OCI-LY3 (cell line): Measurements from ENCODE around the gene MYRF.

Experiments
- H2AFZ ChIP-seq: fragments of 200-600, 300-600 bp; shearing (Covaris generic); 2 replicates; pipeline ENCODE4 v1.6.0; 2014; ENCODE audit warnings: antibody characterized with exemption, low read depth, low read length
- H3K27ac ChIP-seq: fragments of 200-600, 300-600 bp; sonication (generic); 2 replicates; pipeline ENCODE4 v1.5.1; 2014; ENCODE audit warnings: mild to moderate bottlenecking, low read length, moderate library complexity, mixed read lengths
- H3K27me3 ChIP-seq: fragments of 200-600, 300-600 bp; sonication (generic); 2 replicates; pipeline ENCODE4 v1.6.1; 2014; ENCODE audit warnings: low read depth, low read length, mixed read lengths
- H3K36me3 ChIP-seq: fragments of 200-600, 300-600 bp; sonication (generic); replicated peaks from 2 replicates; pipeline ENCODE3; 2014; ENCODE audit warnings: low read depth, low read length, mixed read lengths
- H3K4me1 ChIP-seq: fragments of 300-600, 200-600 bp; sonication (generic); 2 replicates; pipeline ENCODE4 v1.6.1; 2014; ENCODE audit warnings: low read length, mixed read lengths
- H3K4me2 ChIP-seq: fragments of 200-600, 300-600 bp; sonication (generic); 2 replicates; pipeline ENCODE4 v1.6.1; 2014; ENCODE audit warnings: low read length, mixed read lengths
- H3K4me3 ChIP-seq: fragments of 300-600, 200-600 bp; sonication (generic); 2 replicates; pipeline ENCODE4 v1.5.1; 2014; ENCODE audit warnings: antibody characterized with exemption, mild to moderate bottlenecking, low read length, moderate library complexity
- H3K79me2 ChIP-seq: fragments of 300-600, 200-600 bp; shearing (Covaris generic); 2 replicates; pipeline ENCODE4 v1.6.1; 2014; ENCODE audit warnings: mild to moderate bottlenecking, low read length, mixed read lengths
- H3K9ac ChIP-seq: fragments of 300-600, 200-600 bp; shearing (Covaris generic); 2 replicates; pipeline ENCODE4 v1.6.0; 2014; ENCODE audit warnings: mild to moderate bottlenecking, low read length, moderate library complexity
- H3K9me3 ChIP-seq: fragments of 200-600, 300-600 bp; shearing (Covaris generic); 2 replicates; pipeline ENCODE4 v1.6.1; 2014; ENCODE audit warnings: low read length, mixed read lengths; ENCODE audit not compliant: insufficient read depth
- H4K20me1 ChIP-seq: fragments of 200-600, 300-600 bp; sonication (generic); 2 replicates; pipeline ENCODE4 v1.6.1; 2016; ENCODE audit warnings: low read length, mixed read lengths; ENCODE audit not compliant: insufficient read depth
- EZH2phosphoT487 ChIP-seq: fragments of 200-600 bp; shearing (Covaris generic); IDR thresholded peaks from 2 replicates; pipeline ENCODE4 v1.6.1; 2018; ENCODE audit warnings: antibody characterized with exemption, mixed run types, low read depth
- TF ChIP-seq, protein P1 (sequence below): fragments of 200-600, 300-600 bp; sonication (generic); IDR thresholded peaks from 2 replicates; pipeline ENCODE4 v1.5.1; 2014; ENCODE audit warnings: antibody characterized with exemption, low read length, low read depth

The MYRF gene

DNA sequence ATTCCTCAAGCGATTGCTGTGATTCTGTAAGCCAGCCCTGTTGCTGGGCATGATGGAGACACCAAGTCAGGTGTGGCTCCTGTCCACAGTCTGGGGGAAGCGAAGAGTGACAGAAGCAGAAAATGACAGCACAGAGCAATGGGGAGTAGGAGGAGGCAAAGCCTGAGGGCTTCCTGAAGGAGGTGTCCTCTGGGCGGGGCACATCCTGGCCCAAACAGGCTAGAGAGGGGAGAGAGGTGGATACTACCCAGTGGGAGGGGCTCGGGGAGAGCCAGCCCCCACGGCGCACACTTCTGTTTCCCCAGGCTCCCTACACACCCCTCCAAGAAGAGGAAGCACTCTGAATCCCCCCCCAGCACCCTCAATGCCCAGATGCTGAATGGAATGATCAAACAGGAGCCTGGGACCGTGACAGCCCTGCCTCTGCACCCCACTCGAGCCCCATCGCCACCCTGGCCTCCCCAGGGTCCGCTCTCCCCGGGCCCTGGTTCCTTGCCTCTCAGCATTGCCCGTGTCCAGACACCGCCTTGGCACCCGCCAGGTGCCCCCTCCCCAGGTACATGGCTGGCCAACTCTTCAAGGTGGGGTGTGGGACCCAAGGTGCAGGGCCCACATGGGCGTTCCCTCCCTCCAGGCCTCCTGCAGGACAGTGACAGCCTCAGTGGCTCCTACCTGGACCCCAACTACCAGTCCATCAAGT is 18.9 kb downstream of the MYRF start:
- Histone ChIP-seq H3K27me3 (no peaks in the 10 kb centered on the region), H3K36me3 (no peaks in the 10 kb centered on the region), H4K20me1 (no peaks in the 10 kb centered on the region), H3K4me3 (no peak overlapping the region), H2AFZ (no peak overlapping the region), H3K4me2 (no peak overlapping the region), H3K27ac (no peak overlapping the region), H3K9me3 (no peaks in the 10 kb centered on the region), H3K4me1 (no peaks in the 10 kb centered on the region; the same call in 1 of the 2 replicates), H3K79me2 (no peaks in the 10 kb centered on the region), H3K9ac (no peak overlapping the region)
- TF ChIP-seq, protein P1, sequence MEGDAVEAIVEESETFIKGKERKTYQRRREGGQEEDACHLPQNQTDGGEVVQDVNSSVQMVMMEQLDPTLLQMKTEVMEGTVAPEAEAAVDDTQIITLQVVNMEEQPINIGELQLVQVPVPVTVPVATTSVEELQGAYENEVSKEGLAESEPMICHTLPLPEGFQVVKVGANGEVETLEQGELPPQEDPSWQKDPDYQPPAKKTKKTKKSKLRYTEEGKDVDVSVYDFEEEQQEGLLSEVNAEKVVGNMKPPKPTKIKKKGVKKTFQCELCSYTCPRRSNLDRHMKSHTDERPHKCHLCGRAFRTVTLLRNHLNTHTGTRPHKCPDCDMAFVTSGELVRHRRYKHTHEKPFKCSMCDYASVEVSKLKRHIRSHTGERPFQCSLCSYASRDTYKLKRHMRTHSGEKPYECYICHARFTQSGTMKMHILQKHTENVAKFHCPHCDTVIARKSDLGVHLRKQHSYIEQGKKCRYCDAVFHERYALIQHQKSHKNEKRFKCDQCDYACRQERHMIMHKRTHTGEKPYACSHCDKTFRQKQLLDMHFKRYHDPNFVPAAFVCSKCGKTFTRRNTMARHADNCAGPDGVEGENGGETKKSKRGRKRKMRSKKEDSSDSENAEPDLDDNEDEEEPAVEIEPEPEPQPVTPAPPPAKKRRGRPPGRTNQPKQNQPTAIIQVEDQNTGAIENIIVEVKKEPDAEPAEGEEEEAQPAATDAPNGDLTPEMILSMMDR: no peak

DNA sequence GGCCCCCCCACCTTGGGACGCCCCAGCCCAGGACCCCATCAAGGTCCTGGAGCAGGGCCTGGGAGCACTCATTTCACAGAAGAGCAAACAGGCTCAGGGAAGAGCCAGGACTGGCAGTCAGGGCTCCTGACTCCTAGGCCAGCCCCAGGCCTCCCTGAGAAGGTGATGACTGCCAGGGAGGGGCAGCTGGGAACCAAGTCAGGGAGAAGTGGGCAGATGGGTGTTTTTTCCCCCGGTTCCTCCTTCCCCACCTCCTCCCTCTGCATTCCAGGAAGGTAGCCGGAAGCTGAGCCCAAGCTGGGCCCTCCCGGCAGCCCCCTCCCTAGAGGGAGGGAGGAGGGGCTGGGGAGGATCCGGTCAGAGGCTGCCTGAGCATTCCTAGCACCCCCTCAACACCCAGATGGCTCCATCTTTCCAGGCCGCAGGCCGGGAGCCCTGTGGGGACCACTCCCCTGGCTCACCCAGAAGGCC is 19.6 kb downstream of the MYRF start:
- Histone ChIP-seq H3K27ac (no peak overlapping the region), H3K4me3 (no peak overlapping the region), H3K79me2 (no peaks in the 10 kb centered on the region), H3K27me3 (no peaks in the 10 kb centered on the region), H2AFZ (no peak overlapping the region), H4K20me1 (no peaks in the 10 kb centered on the region), H3K4me1 (no peaks in the 10 kb centered on the region; the same call in 1 of the 2 replicates), H3K36me3 (no peaks in the 10 kb centered on the region), H3K9me3 (no peaks in the 10 kb centered on the region), H3K4me2 (no peak overlapping the region), H3K9ac (no peak overlapping the region)
- no peak for TF ChIP-seq EZH2phosphoT487
- TF ChIP-seq, protein P1: no peak

DNA sequence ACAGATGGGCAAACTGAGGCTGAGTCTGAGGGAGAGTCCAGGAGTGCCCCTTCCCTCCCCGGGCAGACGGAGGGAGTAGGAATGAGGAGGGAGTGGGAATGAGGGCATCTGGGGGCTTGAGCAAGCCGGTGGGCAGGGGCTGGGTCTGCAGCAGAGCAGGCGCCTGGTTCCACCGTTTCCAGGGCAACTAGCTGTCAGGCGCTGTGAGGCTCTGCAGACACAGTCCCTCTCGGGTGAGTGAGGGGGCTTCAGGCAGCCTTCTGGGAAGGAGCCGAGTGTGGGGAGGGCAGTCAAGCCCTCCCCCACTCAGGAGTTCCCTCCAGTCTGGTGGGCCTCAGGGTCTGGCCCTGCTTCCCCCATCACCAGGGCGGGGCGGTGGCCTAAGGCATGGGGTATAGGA is 20.9 kb downstream of the MYRF start:
- H3K4me3 ChIP-seq: no peak overlapping the region
- no peak overlapping the region for H2AFZ ChIP-seq
- no peak overlapping the region for H3K9ac ChIP-seq
- no peak overlapping the region for H3K4me2 ChIP-seq
- H4K20me1 ChIP-seq: no peaks in the 10 kb centered on the region
- H3K79me2 ChIP-seq: no peaks in the 10 kb centered on the region
- no peaks in the 10 kb centered on the region for H3K36me3 ChIP-seq
- no peaks in the 10 kb centered on the region for H3K9me3 ChIP-seq
- no peaks in the 10 kb centered on the region; the same call in 1 of the 2 replicates for H3K4me1 ChIP-seq
- no peak overlapping the region for H3K27ac ChIP-seq
- TF ChIP-seq, protein P1: no peak
- no peaks in the 10 kb centered on the region for H3K27me3 ChIP-seq

DNA sequence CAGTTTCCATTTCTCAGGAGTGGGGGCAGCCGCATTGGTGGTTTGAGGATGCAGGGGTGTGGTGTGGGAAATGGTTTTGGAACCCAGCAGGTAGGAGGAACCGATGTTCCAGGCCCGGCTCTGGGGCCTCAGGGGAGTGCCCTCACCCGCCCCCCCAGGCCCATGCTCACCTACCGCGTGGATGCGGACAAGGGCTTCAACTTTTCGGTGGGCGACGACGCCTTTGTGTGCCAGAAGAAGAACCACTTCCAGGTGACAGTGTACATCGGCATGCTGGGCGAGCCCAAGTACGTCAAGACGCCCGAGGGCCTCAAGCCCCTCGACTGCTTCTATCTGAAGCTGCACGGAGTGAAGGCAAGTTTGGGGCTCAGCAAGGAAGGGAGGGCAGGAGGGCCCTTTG is 21.4 kb downstream of the MYRF start:
- Histone ChIP-seq H3K9me3 (no peaks in the 10 kb centered on the region), H3K79me2 (no peaks in the 10 kb centered on the region), H2AFZ (no peak overlapping the region), H4K20me1 (no peaks in the 10 kb centered on the region), H3K9ac (no peak overlapping the region), H3K4me2 (no peak overlapping the region), H3K27me3 (no peaks in the 10 kb centered on the region), H3K4me1 (no peaks in the 10 kb centered on the region; the same call in 1 of the 2 replicates), H3K27ac (no peak overlapping the region), H3K4me3 (no peak overlapping the region), H3K36me3 (no peaks in the 10 kb centered on the region)
- TF ChIP-seq EZH2phosphoT487: no peak
- TF ChIP-seq, protein P1: no peak
